ENCODE results near the gene ZNF227. TPM values are rescaled to one million over a fixed set of nuclear protein-coding genes. Genes with fewer than 3 reads are reported as not detected.
"Not testable (repeated sequence)": the region's sequence is repeated elsewhere in the genome, so short reads cannot be mapped to it uniquely, and the experiment has no call there.

ZNF227 gene
- total RNA-seq, 4 donors from 2014 or later: 10.9 to 13.3 (median 12.4) TPM

DNA sequence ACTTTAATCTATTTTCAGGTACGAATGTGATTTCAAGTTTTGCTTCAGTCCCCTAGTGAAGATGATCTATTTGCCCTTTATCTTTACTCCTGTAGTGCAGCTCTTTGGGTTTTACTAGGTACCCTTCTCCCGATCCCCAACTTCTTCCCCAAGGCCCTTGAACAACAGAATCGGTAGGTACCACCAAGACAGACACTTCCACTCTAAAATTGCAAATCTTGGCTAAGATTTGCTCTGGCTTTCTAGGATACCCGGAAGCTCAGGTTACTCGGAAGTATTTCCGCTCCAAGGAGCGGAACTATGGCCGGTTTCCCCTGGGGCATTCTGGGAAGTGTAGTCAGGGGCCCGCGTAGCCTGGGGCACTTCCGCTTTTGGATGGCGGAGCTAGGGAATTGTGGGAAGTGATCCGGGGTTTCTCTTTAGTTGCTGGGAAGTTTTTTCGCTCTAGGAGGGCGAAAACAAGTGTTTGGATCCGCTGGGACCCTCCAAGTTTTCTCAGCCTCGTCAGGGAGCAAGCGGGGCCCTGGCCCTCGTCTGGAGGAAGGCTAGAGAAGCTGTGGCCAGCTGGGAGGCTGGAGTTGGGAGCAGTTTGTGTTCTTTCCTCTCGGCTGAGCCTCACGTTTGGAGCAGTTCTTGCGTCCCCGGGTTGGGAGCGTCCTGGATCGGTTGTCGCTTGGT lies 5.1 kb upstream of the ZNF227 start:
- Histone ChIP-seq H3K27ac (replicated peaks in 1 of 4) (peak overlapping the region; percentile 83 to 92 (median 84)), H3K4me1 (peaks cover 6 to 12% (median 7%) of the 10 kb centered on the region in 4 donors), H3K27me3 (no peaks in the 10 kb centered on the region), H3K4me3 (peak overlapping the region; percentile 65 to 68 (median 67)), H3K36me3 (no peaks in the 10 kb centered on the region), H3K9me3 (peaks cover 0 to 10% (median 4%) of the 10 kb centered on the region in 4 donors)
- WGBS: 6% methylated on average over 19 of the region's 26 CpGs
- intact Hi-C loops (cut with DNase I): no loop called here
- DNase-seq (ENCODE audit: extremely low spot score): peak; percentile 96
- no peak for TF ChIP-seq EP300 (IDR thresholded peaks at IDR 0.05)
- TF ChIP-seq POLR2AphosphoS5 (IDR thresholded peaks at IDR 0.05): peak; percentile 53 to 90

GRCh38 chr19:44212866-44213346 lies 574 bp downstream of the ZNF227 start:
- WGBS: 3% methylated on average over 15 of the region's 15 CpGs
- H3K27me3 ChIP-seq: no peaks in the 10 kb centered on the region
- H3K4me3 ChIP-seq: peak overlapping the region; percentile 67 to 82 (median 74)
- peaks cover 11 to 22% (median 16%) of the 10 kb centered on the region in 4 donors for H3K4me1 ChIP-seq
- peak overlapping the region; percentile 85 to 88 (median 86) for H3K27ac ChIP-seq (replicated peaks in 1 of 4)
- peaks cover 13 to 34% (median 25%) of the 10 kb centered on the region in 4 donors for H3K36me3 ChIP-seq
- no peak for DNase-seq (ENCODE audit: extremely low spot score)
- intact Hi-C loops (cut with DNase I): loop anchor here (5.0 kb wide), 2 partner anchors 46 to 89 kb away; partner anchors contain the start of gene ZNF226
- no peak for TF ChIP-seq POLR2A (IDR thresholded peaks at IDR 0.05; ENCODE audit: low read depth)
- TF ChIP-seq, protein P1, sequence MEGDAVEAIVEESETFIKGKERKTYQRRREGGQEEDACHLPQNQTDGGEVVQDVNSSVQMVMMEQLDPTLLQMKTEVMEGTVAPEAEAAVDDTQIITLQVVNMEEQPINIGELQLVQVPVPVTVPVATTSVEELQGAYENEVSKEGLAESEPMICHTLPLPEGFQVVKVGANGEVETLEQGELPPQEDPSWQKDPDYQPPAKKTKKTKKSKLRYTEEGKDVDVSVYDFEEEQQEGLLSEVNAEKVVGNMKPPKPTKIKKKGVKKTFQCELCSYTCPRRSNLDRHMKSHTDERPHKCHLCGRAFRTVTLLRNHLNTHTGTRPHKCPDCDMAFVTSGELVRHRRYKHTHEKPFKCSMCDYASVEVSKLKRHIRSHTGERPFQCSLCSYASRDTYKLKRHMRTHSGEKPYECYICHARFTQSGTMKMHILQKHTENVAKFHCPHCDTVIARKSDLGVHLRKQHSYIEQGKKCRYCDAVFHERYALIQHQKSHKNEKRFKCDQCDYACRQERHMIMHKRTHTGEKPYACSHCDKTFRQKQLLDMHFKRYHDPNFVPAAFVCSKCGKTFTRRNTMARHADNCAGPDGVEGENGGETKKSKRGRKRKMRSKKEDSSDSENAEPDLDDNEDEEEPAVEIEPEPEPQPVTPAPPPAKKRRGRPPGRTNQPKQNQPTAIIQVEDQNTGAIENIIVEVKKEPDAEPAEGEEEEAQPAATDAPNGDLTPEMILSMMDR (IDR thresholded peaks at IDR 0.05): no peak
- TF ChIP-seq EP300 (IDR thresholded peaks at IDR 0.05): no peak
- no peak for TF ChIP-seq POLR2AphosphoS5 (IDR thresholded peaks at IDR 0.05)
- H3K9me3 ChIP-seq: peaks cover 0 to 5% (median 1%) of the 10 kb centered on the region in 4 donors

- H3K27me3 ChIP-seq; H3K4me1 ChIP-seq; intact Hi-C loops (cut with DNase I); H3K27ac ChIP-seq (replicated peaks in 1 of 4); H3K4me3 ChIP-seq; DNase-seq (ENCODE audit: extremely low spot score): not testable (repeated sequence)
- Histone ChIP-seq H3K9me3 (peaks cover 0 to 18% (median 4%) of the 10 kb centered on the region in 4 donors), H3K36me3 (peaks cover 24 to 49% (median 41%) of the 10 kb centered on the region in 4 donors)
- WGBS: 98% methylated on average over 3 of the region's 3 CpGs
These were observed 7.6 kb downstream of the ZNF227 start for GRCh38 chr19:44219926-44220325.

DNA sequence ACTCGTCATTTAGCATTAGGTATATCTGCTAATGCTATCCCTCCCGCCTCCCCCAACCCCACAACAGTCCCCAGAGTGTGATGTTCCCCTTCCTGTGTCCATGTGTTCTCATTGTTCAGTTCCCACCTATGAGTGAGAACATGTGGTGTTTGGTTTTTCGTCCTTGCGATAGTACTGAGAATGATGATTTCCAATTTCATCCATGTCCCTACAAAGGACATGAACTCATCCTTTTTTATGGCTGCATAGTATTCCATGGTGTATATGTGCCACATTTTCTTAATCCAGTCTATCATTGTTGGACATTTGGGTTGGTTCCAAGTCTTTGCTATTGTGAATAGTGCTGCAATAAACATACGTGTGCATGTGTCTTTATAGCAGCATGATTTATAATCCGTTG lies 8.4 kb downstream of the ZNF227 start:
- H3K4me3 ChIP-seq; intact Hi-C loops (cut with DNase I); DNase-seq (ENCODE audit: extremely low spot score); H3K27ac ChIP-seq (replicated peaks in 1 of 4); H3K4me1 ChIP-seq; H3K27me3 ChIP-seq: not testable (repeated sequence)
- WGBS: 98% methylated on average over 6 of the region's 6 CpGs
- Histone ChIP-seq H3K36me3 (peaks cover 25 to 44% (median 39%) of the 10 kb centered on the region in 4 donors), H3K9me3 (peaks cover 0 to 20% (median 8%) of the 10 kb centered on the region in 4 donors)

DNA sequence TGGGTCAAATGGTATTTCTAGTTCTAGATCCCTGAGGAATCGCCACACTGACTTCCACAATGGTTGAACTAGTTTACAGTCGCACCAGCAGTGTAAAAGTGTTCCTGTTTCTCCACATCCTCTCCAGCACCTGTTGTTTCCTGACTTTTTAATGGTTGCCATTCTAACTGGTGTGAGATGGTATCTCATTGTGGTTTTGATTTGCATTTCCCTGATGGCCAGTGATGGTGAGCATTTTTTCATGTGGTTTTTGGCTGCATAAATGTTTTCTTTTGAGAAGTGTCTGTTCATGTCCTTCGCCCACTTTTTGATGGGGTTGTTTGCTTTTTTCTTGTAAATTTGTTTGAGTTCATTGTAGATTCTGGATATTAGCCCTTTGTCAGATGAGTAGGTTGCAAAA lies 9.0 kb downstream of the ZNF227 start:
- Histone ChIP-seq H3K9me3 (peaks cover 0 to 25% (median 13%) of the 10 kb centered on the region in 4 donors), H3K36me3 (peaks cover 31 to 46% (median 42%) of the 10 kb centered on the region in 4 donors)
- H3K27ac ChIP-seq (replicated peaks in 1 of 4); H3K4me1 ChIP-seq; H3K4me3 ChIP-seq; DNase-seq (ENCODE audit: extremely low spot score); intact Hi-C loops (cut with DNase I); H3K27me3 ChIP-seq: not testable (repeated sequence)
- 100% methylated on average over 1 of the region's 3 CpGs for WGBS

DNA sequence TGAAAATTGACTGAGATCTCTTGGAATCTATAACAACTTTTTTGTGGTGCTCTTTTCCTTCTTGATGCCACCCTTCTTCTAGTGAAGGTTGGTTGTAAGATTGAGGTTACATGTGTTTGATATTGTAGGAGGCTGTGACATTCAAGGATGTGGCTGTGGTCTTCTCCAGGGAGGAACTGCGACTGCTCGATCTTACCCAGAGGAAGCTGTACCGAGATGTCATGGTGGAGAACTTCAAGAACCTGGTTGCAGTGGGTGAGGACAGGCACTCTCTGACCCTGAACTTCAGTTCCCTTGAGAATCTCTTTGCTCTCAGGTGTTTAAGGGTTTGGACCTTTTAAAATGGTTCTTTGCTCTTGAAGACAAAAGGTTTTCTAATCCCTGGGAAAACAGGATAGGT lies 16.0 kb downstream of the ZNF227 start:
- Histone ChIP-seq H3K4me3 (no peak overlapping the region), H3K4me1 (no peaks in the 10 kb centered on the region), H3K27ac (replicated peaks in 1 of 4) (no peak overlapping the region), H3K27me3 (no peaks in the 10 kb centered on the region), H3K9me3 (peaks cover 0 to 73% (median 66%) of the 10 kb centered on the region in 4 donors), H3K36me3 (peaks cover 71 to 79% (median 78%) of the 10 kb centered on the region in 4 donors)
- DNase-seq (ENCODE audit: extremely low spot score): no peak
- WGBS: 100% methylated on average over 3 of the region's 3 CpGs
- TF ChIP-seq, protein P1 (IDR thresholded peaks at IDR 0.05): no peak
- intact Hi-C loops (cut with DNase I): no loop called here
